ENCODE data around the gene SPTA1.

SPTA1 gene

GRCh38 chr1:158681606-158682005 is 4.9 kb downstream of the SPTA1 start:
- TF ChIP-seq, protein P1, sequence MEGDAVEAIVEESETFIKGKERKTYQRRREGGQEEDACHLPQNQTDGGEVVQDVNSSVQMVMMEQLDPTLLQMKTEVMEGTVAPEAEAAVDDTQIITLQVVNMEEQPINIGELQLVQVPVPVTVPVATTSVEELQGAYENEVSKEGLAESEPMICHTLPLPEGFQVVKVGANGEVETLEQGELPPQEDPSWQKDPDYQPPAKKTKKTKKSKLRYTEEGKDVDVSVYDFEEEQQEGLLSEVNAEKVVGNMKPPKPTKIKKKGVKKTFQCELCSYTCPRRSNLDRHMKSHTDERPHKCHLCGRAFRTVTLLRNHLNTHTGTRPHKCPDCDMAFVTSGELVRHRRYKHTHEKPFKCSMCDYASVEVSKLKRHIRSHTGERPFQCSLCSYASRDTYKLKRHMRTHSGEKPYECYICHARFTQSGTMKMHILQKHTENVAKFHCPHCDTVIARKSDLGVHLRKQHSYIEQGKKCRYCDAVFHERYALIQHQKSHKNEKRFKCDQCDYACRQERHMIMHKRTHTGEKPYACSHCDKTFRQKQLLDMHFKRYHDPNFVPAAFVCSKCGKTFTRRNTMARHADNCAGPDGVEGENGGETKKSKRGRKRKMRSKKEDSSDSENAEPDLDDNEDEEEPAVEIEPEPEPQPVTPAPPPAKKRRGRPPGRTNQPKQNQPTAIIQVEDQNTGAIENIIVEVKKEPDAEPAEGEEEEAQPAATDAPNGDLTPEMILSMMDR (IDR thresholded peaks at IDR 0.05): no peak
- no peak overlapping the region for H3K27ac ChIP-seq
- no peaks in the 10 kb centered on the region for H3K9me3 ChIP-seq (ENCODE audit: control insufficient read depth, low read length)
- no peaks in the 10 kb centered on the region for H3K79me2 ChIP-seq
- no peaks in the 10 kb centered on the region for H3K4me1 ChIP-seq
- H2AFZ ChIP-seq: no peak overlapping the region
- no peaks in the 10 kb centered on the region for H3K27me3 ChIP-seq (ENCODE audit: control insufficient read depth, insufficient read depth, low read length)
- no peak overlapping the region for H3K4me2 ChIP-seq (ENCODE audit: low read length)
- H3K36me3 ChIP-seq (ENCODE audit: control insufficient read depth, insufficient read depth, low read length): no peaks in the 10 kb centered on the region
- no peak overlapping the region for H3K4me3 ChIP-seq (ENCODE audit: low read depth, low read length)
- no peak overlapping the region for H3K9ac ChIP-seq

DNA sequence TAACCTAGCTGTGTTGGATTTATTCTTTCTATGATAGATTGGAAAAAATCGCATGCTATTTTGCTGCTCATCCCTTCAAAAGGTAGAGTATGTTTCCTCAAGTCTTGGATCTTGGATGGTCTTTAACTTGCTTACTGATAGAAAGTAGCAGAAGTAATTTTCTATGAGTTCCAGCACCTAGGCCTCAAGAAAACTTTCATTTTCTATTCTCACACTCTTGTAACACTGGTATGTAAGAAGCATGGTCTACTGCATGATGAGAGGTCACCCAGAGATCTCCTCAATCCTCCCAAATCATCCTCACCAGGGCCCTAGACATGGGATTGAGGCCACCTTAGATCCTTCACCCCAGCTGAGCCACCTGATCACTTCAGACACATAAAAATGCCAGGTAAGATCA is 7.2 kb downstream of the SPTA1 start:
- Histone ChIP-seq H3K4me3 (ENCODE audit: low read depth, low read length) (no peak overlapping the region), H3K27me3 (ENCODE audit: control insufficient read depth, insufficient read depth, low read length) (no peaks in the 10 kb centered on the region), H2AFZ (no peak overlapping the region), H3K4me1 (no peaks in the 10 kb centered on the region), H3K9me3 (ENCODE audit: control insufficient read depth, low read length) (no peaks in the 10 kb centered on the region), H3K4me2 (ENCODE audit: low read length) (no peak overlapping the region), H3K9ac (no peak overlapping the region), H3K79me2 (no peaks in the 10 kb centered on the region), H3K36me3 (ENCODE audit: control insufficient read depth, insufficient read depth, low read length) (no peaks in the 10 kb centered on the region), H3K27ac (no peak overlapping the region)
- TF ChIP-seq, protein P1 (IDR thresholded peaks at IDR 0.05): no peak

DNA sequence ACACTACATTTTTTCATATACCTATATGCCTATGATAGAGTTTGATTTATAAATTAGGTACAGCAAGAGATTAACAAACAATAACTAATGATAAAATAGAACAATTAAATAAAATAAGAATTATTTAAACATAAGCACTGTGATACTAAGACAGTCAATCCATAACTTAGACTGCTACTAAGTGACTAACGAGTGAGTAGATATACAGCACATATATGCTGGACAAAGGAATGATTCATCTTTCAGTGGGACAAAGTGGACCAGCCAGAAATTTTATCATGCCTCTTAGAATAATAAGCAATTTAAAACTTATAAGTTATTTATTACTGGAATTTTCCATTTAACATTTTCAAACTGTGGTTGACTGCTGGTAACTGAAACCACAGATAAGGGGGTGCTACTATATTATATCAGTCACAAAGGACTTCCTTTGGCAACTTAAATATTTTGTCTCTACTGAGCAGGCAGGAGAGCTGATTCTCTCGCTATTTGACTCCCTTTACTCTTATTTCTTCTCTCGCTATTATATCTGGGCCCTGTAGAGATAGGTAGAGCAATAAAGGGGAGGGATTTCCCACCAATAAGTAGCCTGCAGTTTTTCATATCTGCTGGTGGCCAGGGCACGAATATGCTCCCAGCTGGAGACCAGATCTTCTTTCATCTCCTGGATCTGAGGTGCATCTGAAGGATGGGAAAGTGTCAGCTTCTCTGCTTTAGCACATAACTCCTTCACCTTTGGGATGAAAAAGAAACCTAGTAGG is 10.8 kb downstream of the SPTA1 start:
- Histone ChIP-seq H3K9me3 (ENCODE audit: control insufficient read depth, low read length) (no peaks in the 10 kb centered on the region), H3K79me2 (no peaks in the 10 kb centered on the region), H3K27me3 (ENCODE audit: control insufficient read depth, insufficient read depth, low read length) (no peaks in the 10 kb centered on the region), H3K27ac (no peak overlapping the region), H3K4me2 (ENCODE audit: low read length) (no peak overlapping the region), H3K9ac (no peak overlapping the region), H2AFZ (no peak overlapping the region), H3K4me3 (ENCODE audit: low read depth, low read length) (no peak overlapping the region), H3K4me1 (no peaks in the 10 kb centered on the region), H3K36me3 (ENCODE audit: control insufficient read depth, insufficient read depth, low read length) (no peaks in the 10 kb centered on the region)
- TF ChIP-seq, protein P1 (IDR thresholded peaks at IDR 0.05): no peak

DNA sequence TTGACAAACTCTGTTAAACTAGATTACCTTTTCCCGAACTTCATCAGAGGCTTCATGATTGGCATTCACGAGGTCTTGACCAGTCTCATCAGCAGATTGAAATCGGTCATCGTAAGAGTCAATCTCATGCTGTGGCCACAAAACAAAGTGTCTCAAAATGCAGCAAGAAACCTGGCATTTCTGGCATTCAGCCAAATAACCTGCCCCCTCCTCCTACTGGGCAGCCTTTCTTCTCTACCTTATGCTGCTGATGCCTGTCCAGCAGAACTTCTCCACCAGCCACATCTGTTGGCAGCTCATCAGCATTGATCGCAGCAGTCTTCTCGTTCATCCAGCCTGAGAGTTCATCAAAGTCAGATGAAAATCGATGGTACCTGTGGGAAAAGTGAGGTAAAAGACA is 12.2 kb downstream of the SPTA1 start:
- no peak overlapping the region for H2AFZ ChIP-seq
- TF ChIP-seq, protein P1 (IDR thresholded peaks at IDR 0.05): no peak
- H3K79me2 ChIP-seq: no peaks in the 10 kb centered on the region
- H3K4me1 ChIP-seq: no peaks in the 10 kb centered on the region
- no peaks in the 10 kb centered on the region for H3K27me3 ChIP-seq (ENCODE audit: control insufficient read depth, insufficient read depth, low read length)
- H3K9me3 ChIP-seq (ENCODE audit: control insufficient read depth, low read length): no peaks in the 10 kb centered on the region
- H3K4me3 ChIP-seq (ENCODE audit: low read depth, low read length): no peak overlapping the region
- no peak overlapping the region for H3K9ac ChIP-seq
- H3K4me2 ChIP-seq (ENCODE audit: low read length): no peak overlapping the region
- H3K27ac ChIP-seq: no peak overlapping the region
- no peaks in the 10 kb centered on the region for H3K36me3 ChIP-seq (ENCODE audit: control insufficient read depth, insufficient read depth, low read length)

DNA sequence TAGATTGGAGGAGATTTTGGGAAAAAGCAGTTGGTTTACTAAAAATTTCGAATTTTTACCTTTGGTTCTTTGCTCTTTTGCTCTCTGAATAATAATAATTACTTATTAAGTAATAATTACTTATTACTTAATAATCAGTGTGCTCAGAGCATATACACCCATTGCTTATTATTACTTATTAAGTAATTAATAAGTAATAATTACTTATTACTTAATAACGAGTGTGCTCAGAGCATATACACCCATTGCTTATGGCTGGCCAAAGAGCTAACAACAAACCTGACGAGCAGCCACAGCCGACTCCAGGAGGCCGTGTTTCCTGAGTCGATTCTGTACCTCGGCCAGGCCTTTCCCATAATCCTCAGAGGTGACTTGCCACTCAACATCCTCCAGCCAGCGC is 20.5 kb downstream of the SPTA1 start:
- Histone ChIP-seq H3K4me3 (ENCODE audit: low read depth, low read length) (no peak overlapping the region), H2AFZ (no peak overlapping the region), H3K36me3 (ENCODE audit: control insufficient read depth, insufficient read depth, low read length) (no peaks in the 10 kb centered on the region), H3K79me2 (no peaks in the 10 kb centered on the region), H3K9ac (no peak overlapping the region), H3K4me2 (ENCODE audit: low read length) (no peak overlapping the region), H3K4me1 (no peaks in the 10 kb centered on the region), H3K27me3 (ENCODE audit: control insufficient read depth, insufficient read depth, low read length) (no peaks in the 10 kb centered on the region), H3K27ac (no peak overlapping the region), H3K9me3 (ENCODE audit: control insufficient read depth, low read length) (no peaks in the 10 kb centered on the region)
- TF ChIP-seq, protein P1 (IDR thresholded peaks at IDR 0.05): no peak

Data from parathyroid adenoma (tissue), 2 donors.